ENCODE results near the gene FKBP4. TPM values are rescaled to one million over a fixed set of nuclear protein-coding genes. Genes with fewer than 3 reads are reported as not detected.

FKBP4 gene
- total and polyA plus RNA-seq, 2 of the 13 experiments (the other 11 are each of a cell fraction or from before 2014, with no cell fraction given): 25.7 to 66.1 TPM

DNA sequence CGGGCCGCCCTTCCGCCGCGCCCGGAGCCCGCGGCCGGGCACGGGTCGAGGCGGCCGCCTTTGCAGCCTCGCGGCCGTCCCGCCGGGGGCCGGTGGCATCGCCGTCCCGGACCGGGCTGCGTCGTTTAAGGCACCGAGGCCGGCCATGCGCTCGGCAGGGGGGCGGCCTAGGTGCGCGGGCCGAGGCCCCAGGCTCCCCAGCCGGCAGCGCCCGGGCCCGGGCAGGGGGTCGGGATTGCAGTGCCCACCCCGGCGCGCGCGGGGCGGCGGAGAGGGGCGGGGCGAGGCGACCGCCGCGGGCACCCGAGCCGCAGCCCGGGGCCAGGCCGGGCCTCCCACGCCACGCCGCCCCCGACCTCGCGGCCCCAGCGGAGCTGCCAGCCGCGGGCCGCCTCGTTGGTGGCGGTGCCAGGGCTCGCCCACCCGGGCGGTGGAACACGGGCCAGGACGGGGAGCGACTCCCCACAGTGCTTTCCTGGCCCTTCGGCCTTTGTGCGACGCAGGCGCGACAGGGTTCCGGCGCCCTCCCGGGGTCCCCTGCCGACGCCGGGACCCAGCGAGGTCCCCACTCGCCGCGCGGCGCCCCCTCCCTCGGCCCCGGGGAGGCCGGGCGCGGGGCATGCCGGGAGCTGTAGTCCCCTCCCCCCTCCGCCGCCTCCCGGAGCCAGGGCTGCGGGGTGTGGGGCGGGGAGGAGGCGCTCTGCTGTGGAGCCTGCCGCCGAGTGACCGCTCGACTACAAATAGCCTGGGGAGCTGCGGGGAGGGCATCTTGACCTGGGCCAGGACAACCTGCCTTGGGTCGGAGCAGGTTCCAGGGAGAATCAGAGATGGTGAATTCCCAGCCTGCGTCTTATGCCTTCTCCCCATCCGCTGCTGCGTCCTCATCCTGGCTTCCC lies 769 bp downstream of the FKBP4 start (continued):
- TF ChIP-seq FOXO1 (CRISPR knock-in tag; IDR thresholded peaks at IDR 0.05): no peak
- TF ChIP-seq, protein P1, sequence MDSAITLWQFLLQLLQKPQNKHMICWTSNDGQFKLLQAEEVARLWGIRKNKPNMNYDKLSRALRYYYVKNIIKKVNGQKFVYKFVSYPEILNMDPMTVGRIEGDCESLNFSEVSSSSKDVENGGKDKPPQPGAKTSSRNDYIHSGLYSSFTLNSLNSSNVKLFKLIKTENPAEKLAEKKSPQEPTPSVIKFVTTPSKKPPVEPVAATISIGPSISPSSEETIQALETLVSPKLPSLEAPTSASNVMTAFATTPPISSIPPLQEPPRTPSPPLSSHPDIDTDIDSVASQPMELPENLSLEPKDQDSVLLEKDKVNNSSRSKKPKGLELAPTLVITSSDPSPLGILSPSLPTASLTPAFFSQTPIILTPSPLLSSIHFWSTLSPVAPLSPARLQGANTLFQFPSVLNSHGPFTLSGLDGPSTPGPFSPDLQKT (CRISPR knock-in tag; IDR thresholded peaks at IDR 0.05; ENCODE audit: borderline replicate concordance): no peak
- no peak for TF ChIP-seq NKX3-1 (CRISPR knock-in tag; IDR thresholded peaks at IDR 0.05)
- TF ChIP-seq SIN3A (IDR thresholded peaks at IDR 0.05; ENCODE audit: borderline replicate concordance, low read depth, low read length): no peak
- no peak for TF ChIP-seq HNF4A (CRISPR knock-in tag; IDR thresholded peaks at IDR 0.05)
- no peak for TF ChIP-seq HOXD1 (CRISPR knock-in tag; IDR thresholded peaks at IDR 0.05)
- TF ChIP-seq PLRG1 (conservative IDR thresholded peaks at IDR 0.05): no peak
- TF ChIP-seq MIER2 (CRISPR knock-in tag; IDR thresholded peaks at IDR 0.05): no peak
- TF ChIP-seq, protein P2, sequence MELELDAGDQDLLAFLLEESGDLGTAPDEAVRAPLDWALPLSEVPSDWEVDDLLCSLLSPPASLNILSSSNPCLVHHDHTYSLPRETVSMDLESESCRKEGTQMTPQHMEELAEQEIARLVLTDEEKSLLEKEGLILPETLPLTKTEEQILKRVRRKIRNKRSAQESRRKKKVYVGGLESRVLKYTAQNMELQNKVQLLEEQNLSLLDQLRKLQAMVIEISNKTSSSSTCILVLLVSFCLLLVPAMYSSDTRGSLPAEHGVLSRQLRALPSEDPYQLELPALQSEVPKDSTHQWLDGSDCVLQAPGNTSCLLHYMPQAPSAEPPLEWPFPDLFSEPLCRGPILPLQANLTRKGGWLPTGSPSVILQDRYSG (CRISPR knock-in tag; IDR thresholded peaks at IDR 0.05): 0 out of 2 replicates have a peak, but pooled peaks have one; percentile 39
- TF ChIP-seq HNRNPL (IDR thresholded peaks at IDR 0.05; ENCODE audit: low read depth, low read length): no peak
- no peak for TF ChIP-seq ZNF569 (CRISPR knock-in tag; IDR thresholded peaks at IDR 0.05; ENCODE audit: borderline replicate concordance)
- TF ChIP-seq GABPB1 (CRISPR knock-in tag; IDR thresholded peaks at IDR 0.05): peak; percentile 80
- no peak for TF ChIP-seq CENPX (CRISPR knock-in tag; IDR thresholded peaks at IDR 0.05)
- no peak for TF ChIP-seq ZNF12 (CRISPR knock-in tag; IDR thresholded peaks at IDR 0.05)
- no peak for TF ChIP-seq MATR3 (CRISPR knock-in tag; IDR thresholded peaks at IDR 0.05)
- 0 out of 4 replicates have a peak, but pooled peaks have one; percentile 24 to 34 for TF ChIP-seq POLR2A (IDR thresholded peaks at IDR 0.05; ENCODE audit: insufficient read depth in 1 of 2, low read depth in 2 of 2, low read length in 2 of 2)
- no peak for TF ChIP-seq ZNF883 (CRISPR knock-in tag; IDR thresholded peaks at IDR 0.05; ENCODE audit: not compliant biosample characterization)
- no peak for TF ChIP-seq GZF1 (CRISPR knock-in tag; IDR thresholded peaks at IDR 0.05)
- TF ChIP-seq CBFB (CRISPR knock-in tag; IDR thresholded peaks at IDR 0.05): no peak
- no peak for TF ChIP-seq CC2D1A (CRISPR knock-in tag; IDR thresholded peaks at IDR 0.05)
- no peak for TF ChIP-seq ZNF264 (CRISPR knock-in tag; IDR thresholded peaks at IDR 0.05)
- no peak for TF ChIP-seq ZNF577 (CRISPR knock-in tag; IDR thresholded peaks at IDR 0.05; ENCODE audit: borderline replicate concordance, low read depth)
- TF ChIP-seq, protein P3, sequence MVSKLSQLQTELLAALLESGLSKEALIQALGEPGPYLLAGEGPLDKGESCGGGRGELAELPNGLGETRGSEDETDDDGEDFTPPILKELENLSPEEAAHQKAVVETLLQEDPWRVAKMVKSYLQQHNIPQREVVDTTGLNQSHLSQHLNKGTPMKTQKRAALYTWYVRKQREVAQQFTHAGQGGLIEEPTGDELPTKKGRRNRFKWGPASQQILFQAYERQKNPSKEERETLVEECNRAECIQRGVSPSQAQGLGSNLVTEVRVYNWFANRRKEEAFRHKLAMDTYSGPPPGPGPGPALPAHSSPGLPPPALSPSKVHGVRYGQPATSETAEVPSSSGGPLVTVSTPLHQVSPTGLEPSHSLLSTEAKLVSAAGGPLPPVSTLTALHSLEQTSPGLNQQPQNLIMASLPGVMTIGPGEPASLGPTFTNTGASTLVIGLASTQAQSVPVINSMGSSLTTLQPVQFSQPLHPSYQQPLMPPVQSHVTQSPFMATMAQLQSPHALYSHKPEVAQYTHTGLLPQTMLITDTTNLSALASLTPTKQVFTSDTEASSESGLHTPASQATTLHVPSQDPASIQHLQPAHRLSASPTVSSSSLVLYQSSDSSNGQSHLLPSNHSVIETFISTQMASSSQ (IDR thresholded peaks at IDR 0.05; ENCODE audit: low read depth): no peak
- TF ChIP-seq, protein P3 (CRISPR knock-in tag; IDR thresholded peaks at IDR 0.05; ENCODE audit: borderline replicate concordance): 0 out of 2 replicates have a peak, but pooled peaks have one; percentile 15
- TF ChIP-seq, protein P4, sequence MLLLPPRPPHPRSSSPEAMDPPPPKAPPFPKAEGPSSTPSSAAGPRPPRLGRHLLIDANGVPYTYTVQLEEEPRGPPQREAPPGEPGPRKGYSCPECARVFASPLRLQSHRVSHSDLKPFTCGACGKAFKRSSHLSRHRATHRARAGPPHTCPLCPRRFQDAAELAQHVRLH (CRISPR knock-in tag; IDR thresholded peaks at IDR 0.05; ENCODE audit: borderline replicate concordance, low read depth): no peak
- TF ChIP-seq ZNF543 (CRISPR knock-in tag; IDR thresholded peaks at IDR 0.05): no peak

Measured in HepG2 (cell line).